ENCODE results near the gene NRG2. TPM values are rescaled to one million over a fixed set of nuclear protein-coding genes. Genes with fewer than 3 reads are reported as not detected.

The NRG2 gene
- polyA plus RNA-seq, 2 of the 4 experiments (the other 2 are of a cell fraction): 1.0 to 1.1 TPM

GRCh38 chr5:140041492-140042392 lies 1.4 kb downstream of the NRG2 start:
- Histone ChIP-seq H3K9me3 (no peaks in the 10 kb centered on the region), H3K4me3 (peak overlapping the region; percentile 54), H3K4me1 (peaks cover 17% of the 10 kb centered on the region; the same call in 2 of the 3 replicates), H3K27ac (peak overlapping the region; percentile 47 to 78), H3K4me2 (peak overlapping the region; percentile 79)
- POLR2A ChIA-PET: interaction anchor here (0.5 kb wide), 1 partner anchor 439 kb away, joined by 3 read pairs; no protein-coding TSS in a partner anchor
- TF ChIP-seq CTCF (IDR thresholded peaks at IDR 0.05) (no peak), MAZ (IDR thresholded peaks at IDR 0.05; ENCODE audit: borderline replicate concordance, low read depth, low read length) (no peak), EP300 (IDR thresholded peaks at IDR 0.05) (no peak), PHF8 (IDR thresholded peaks at IDR 0.05; ENCODE audit: borderline replicate concordance, low read depth) (peak; percentile 54; the same call in 1 of the 2 replicates), NR3C1 (IDR thresholded peaks at IDR 0.05) (no peak), RARB (CRISPR knock-in tag; IDR thresholded peaks at IDR 0.05) (no peak), GATA3 (IDR thresholded peaks at IDR 0.05; ENCODE audit: borderline replicate concordance) (0 out of 2 replicates have a peak, but pooled peaks have one; percentile 13), MYC (IDR thresholded peaks at IDR 0.05; ENCODE audit: borderline replicate concordance, low read length) (no peak), HDAC2 (IDR thresholded peaks at IDR 0.05) (no peak), HOXB13 (CRISPR knock-in tag; IDR thresholded peaks at IDR 0.05; ENCODE audit: low read depth) (no peak), RCOR1 (IDR thresholded peaks at IDR 0.05; ENCODE audit: low read depth, low read length) (no peak), ZFP36 (IDR thresholded peaks at IDR 0.05; ENCODE audit: borderline replicate concordance, partially characterized antibody) (no peak), MAFK (IDR thresholded peaks at IDR 0.05; ENCODE audit: partially characterized antibody) (no peak)
- FAIRE-seq (no peak), DNase-seq (ENCODE audit: low read depth in 1 of 2, low spot score in 1 of 2) (peak; percentile 42 to 47), ATAC-seq (peak; percentile 26 to 29)
- WGBS (ENCODE audit: missing lambda C conversion rate): 34% methylated on average over 24 of the region's 34 CpGs
- CTCF ChIA-PET: interaction anchor here (0.9 to 2.0 kb wide), 7 partner anchors 19 to 255 kb away, joined by 3 to 9 read pairs (median 5); no protein-coding TSS in a partner anchor

GRCh38 chr5:140041099-140041491 lies 2.0 kb downstream of the NRG2 start:
- H3K4me3 ChIP-seq: no peak overlapping the region
- POLR2A ChIA-PET: interaction anchor here (0.5 kb wide), 1 partner anchor 440 kb away, joined by 3 read pairs; no protein-coding TSS in a partner anchor
- H3K9me3 ChIP-seq: no peaks in the 10 kb centered on the region
- DNase-seq (ENCODE audit: low read depth in 1 of 2, low spot score in 1 of 2) (no peak), FAIRE-seq (no peak), ATAC-seq (no peak)
- TF ChIP-seq CTCF (IDR thresholded peaks at IDR 0.05): no peak
- no peak for TF ChIP-seq HOXB13 (CRISPR knock-in tag; IDR thresholded peaks at IDR 0.05; ENCODE audit: low read depth)
- no peak for TF ChIP-seq CEBPB (IDR thresholded peaks at IDR 0.05)
- TF ChIP-seq KDM5A (IDR thresholded peaks at IDR 0.05): no peak
- TF ChIP-seq JUNB (IDR thresholded peaks at IDR 0.05): no peak
- no peak for TF ChIP-seq PHF8 (IDR thresholded peaks at IDR 0.05; ENCODE audit: borderline replicate concordance, low read depth)
- TF ChIP-seq EHF (CRISPR knock-in tag; IDR thresholded peaks at IDR 0.05): no peak
- TF ChIP-seq HEYL (CRISPR knock-in tag; IDR thresholded peaks at IDR 0.05): no peak
- CTCF ChIA-PET: interaction anchor here (0.9 to 1.9 kb wide), 7 partner anchors 12 to 254 kb away, joined by 3 to 8 read pairs (median 4); no protein-coding TSS in a partner anchor
- peak overlapping the region; percentile 79 for H3K4me2 ChIP-seq
- peaks cover 17% of the 10 kb centered on the region; the same call in 2 of the 3 replicates for H3K4me1 ChIP-seq
- 79% methylated on average over 4 of the region's 4 CpGs for WGBS (ENCODE audit: missing lambda C conversion rate)
- H3K27ac ChIP-seq: peak overlapping the region in 1 of 2 experiments; percentile 78; a peak in 2 of 6 replicates

All from A549 (cell line).